ENCODE data around the gene GMEB2.
"Not testable (repeated sequence)": the region's sequence is repeated elsewhere in the genome, so short reads cannot be mapped to it uniquely, and the experiment has no call there.

Gene GMEB2

GRCh38 chr20:63568170-63568981 lies 58.5 kb downstream of the GMEB2 start:
- DNase-seq, result peak; percentile 65

DNA sequence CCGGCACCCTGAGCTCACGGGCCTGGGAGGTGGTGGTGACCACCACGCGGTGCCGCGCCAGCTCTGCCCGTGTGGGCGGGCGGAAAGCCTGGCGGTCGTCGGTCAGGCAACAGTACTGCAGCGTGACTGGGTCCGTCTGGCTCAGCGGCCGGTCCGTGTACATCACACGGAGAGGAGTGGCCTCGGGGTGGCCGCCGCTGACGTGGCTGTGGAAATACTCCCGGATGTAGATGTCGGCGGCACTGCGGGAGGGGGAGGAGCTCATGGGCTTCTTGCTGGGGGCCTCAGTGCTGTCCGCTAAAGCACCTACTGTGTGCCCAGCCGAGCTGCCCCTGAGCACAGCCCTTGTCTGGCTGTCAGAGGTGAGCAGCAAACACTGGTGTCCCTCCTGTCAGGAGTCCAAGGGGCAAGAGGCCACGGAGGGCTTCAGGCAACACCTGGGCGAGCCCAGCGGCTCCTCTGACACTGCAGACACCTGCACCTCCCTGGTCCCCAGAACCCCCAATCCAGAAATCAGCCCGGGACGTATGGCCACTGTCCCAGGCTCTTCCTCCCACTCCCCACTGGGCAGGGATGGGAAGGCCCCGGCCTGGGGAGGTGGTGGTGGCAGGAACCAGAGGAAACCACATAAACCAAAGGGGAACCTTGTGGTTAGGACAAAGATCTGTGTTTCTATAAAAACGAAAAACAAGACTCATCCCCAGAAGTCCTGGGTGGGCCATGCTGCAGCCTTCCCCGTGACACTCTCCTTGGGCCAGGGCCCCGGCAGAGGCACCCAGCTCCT lies 59.3 kb downstream of the GMEB2 start:
- DNase-seq, result peak; percentile 83

- no peak for DNase-seq
Measured at GRCh38 chr20:63567136-63567385, 59.8 kb downstream of the GMEB2 start.

DNA sequence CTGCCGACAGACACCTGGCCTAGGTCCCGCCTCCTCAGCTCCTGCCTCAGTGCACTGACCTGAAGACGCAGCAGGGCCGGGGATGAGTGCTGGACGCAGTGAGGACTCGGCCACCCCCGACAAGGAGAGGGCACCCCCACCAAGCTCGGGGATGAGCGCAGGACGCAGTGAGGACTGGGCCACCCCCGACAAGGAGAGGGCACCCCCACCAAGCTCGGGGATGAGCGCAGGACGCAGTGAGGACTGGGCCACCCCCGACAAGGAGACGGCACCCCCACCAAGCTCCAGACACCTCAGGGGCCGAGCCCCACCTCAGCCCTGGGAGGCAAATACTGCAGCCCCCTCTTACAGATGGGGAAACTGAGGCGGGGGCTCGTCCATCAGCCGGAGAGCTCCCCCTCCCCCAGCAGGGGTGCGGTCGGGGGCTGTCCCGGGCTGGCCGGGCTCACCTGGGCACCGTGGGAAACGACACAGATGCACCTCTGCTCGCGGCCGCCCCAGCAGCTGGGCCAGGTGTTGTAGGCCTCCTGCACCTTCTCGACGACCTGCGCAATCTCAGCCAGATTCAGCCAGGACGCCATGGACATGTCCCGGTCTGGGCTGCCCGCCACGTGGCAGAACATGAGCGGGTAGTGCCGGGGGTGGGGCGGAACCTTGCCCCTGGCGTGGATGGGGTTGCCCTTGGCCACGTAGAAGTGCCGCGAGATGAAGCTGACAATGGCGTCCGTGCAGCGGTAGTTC lies 60.3 kb downstream of the GMEB2 start:
- DNase-seq, result no peak

DNA sequence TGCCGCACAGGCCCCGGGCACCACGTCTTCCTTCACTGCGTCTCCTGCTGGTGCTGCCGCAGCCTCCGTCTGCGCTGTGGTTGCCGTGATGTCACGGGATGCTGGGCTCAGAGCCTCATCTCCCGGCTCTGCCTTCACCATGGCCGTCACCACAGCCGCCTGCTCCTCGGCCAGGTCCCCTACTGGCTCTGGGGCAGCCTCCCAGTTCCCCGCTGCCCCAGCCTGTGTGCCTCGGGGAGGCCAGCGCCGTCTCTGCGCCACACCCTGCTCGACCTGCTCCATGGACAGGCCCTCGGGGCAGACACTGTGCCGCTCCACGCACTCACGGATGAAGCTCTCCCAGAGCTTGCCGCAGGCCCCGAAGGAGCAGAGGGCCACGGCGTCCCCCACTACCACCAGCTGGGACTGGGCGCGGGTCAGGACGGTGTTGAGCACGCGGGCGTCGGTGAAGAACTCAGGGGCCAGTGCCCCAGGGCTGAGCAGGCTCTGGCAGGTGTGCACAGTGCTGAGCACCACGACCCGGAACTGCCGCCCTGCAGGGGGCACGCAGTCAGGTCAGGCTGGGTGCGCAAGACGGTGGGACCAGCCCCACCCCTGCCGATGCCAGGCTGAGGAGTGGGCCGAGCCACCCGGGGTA lies 61.1 kb downstream of the GMEB2 start:
- no peak for DNase-seq

DNA sequence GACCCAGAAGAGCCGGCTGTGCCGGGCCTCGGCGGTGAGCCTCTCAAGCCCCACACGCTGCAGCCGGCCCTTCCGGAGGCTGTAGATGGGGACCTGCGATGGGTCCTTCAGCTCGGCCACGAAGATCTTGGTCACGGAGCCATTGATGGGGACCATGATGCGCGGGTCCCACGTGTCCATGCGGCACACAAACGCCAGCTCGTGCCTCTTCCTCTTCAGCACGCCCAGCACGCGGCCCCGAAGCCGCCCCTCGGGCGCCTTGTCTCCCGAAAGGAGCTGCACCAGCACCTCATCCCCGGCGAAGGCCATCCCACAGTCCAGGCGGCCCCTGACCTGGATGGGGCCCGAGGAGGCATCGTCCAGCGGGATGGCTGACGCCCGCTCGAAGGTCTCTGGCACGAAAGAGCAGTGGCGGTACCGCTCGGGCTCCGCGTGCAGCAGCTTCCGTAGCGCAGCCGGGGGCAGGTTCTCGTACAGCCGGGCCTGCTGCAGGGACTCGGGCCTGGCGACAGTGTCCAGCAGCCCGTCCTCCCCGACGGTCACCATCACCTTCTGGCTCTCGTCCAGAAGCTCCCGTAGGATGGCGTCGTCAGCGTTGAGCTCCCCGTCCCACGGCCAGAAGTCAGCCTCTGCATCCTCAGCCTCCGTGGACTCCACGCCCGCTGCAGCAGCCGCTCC lies 61.7 kb downstream of the GMEB2 start:
- no peak for DNase-seq

GRCh38 chr20:63564036-63564810 lies 62.7 kb downstream of the GMEB2 start:
- no peak for DNase-seq

DNA sequence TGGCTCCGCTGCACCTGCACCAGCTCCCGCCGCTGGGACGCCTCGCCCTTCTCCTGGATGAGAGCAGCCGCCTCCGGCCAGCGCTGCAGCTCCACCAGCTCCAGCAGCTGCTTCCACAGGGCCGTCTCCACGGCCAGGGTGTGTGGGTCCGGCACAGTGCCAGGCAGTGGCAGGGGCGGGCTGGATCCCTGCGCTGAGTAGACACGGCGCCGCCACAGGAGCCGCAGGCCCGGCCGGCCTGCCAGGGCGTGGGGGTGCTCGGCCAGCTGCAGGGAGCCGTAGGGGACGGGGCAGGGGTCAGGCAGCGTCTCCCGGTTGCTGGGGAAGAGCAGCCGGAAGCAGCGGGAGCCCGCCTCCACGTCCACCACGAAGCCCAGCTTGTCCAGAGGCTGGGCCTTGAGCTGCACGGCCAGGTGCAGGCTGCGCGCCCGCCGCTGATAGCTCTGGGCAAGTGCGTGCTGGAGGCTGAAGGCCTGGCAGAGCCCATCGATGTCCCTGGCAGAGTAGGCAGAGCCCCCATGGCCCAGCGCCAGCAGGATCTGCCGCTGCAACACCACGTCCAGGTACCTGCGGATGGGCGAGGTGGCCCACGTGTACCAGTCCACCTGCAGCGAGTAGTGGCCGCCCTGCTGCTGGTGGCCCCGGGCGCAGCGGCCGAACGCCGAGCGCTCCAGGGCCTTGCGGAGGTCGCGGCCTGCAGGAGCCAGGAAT lies 63.5 kb downstream of the GMEB2 start:
- no peak for DNase-seq

DNA sequence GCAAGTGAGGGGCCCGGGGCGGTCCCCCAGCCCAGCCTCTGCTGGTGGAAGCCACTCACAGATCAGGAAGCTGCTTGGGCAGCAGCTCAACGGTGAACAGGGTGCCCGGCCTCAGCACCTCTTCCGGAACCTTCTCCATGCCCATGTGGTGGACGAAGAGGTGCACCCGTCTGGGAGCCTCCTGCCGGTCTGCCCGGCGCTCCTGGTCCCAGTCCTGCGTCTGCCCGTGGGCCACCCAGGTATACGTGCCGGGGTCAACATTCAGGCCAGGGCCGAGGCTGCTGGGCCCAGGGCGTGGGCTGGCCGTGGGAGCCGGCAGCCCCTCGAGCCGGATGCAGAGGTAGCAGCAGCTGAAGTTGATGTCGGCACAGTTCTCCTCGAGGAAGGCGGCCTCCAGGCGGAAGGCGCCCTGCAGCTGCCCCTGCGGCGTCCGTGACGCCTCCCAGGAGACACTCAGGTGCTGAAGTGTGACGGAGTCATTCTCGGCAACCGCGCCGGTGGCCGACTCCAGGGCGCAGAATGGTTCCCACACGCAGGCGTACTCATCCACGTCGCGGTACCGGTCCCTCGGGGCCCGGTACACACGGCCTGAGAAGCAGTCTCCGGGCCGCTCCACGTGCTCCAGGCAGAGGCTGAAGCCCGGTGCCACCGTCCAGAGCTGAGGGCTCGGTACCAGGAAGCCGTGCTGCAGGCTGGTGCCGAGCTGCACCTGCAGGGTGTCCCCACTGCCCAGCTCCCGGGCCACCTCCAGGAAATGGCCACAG lies 64.3 kb downstream of the GMEB2 start:
- no peak for DNase-seq

GRCh38 chr20:63561624-63562396 lies 65.1 kb downstream of the GMEB2 start:
- DNase-seq, result no peak

- DNase-seq, result no peak
Measured at GRCh38 chr20:63560856-63561609, 65.9 kb downstream of the GMEB2 start.

DNA sequence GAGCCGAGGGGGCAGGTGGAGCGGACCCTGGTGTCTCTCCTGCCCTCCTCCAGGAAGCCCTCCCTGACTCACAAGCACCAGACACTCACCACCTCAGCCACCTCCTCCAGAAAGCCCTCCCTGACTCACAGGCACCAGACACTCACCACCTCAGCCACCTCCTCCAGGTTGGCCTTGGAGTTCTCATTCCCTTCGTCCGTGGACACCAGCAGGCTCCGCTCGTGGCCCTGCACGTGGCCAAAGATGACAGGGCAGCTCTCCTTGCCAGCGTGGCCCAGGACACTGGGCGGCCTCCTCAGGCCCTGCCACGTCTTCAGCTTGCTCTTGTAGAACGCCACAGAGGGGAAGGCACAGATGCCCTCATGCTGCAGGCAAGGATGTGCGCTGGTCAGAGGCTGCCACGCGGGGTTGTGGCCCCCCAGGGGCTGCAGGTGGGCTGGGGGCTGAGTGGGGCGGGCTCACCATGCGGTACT lies 66.5 kb downstream of the GMEB2 start:
- DNase-seq, result no peak

DNA sequence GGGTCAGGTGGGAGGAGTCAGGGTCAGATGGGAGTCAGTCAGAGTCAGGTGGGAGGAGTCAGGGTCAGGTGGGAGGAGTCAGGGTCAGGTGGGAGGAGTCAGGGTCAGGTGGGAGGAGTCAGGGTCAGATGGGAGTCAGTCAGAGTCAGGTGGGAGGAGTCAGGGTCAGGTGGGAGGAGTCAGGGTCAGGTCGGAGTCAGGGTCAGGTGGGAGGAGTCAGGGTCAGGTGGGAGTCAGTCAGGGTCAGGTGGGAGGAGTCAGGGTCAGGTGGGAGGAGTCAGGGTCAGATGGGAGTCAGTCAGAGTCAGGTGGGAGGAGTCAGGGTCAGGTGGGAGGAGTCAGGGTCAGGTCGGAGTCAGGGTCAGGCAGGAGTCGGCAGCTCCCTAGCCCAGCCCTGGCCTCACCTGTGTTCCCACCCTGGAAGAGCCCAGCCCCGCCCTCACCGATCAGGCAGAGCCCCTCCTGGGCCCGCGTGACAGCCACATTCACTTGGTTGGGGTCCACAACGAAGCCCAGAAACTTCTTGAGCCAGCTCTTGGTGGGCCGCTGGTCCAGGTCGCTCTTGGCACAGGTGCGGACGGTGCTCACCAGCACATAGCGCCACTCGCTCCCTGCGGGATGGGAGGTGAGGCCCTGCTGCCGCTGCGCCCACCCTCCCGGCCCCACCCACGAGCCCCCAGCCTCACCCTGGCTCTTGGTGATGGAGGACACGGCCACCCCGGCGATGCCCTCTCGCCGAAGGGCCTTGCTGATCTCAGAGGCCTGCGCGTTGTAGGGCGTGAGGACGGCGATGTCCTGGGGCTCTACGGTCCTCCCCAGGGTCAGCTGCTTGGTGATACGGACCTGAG lies 67.2 kb downstream of the GMEB2 start:
- not testable (repeated sequence) for DNase-seq

DNA sequence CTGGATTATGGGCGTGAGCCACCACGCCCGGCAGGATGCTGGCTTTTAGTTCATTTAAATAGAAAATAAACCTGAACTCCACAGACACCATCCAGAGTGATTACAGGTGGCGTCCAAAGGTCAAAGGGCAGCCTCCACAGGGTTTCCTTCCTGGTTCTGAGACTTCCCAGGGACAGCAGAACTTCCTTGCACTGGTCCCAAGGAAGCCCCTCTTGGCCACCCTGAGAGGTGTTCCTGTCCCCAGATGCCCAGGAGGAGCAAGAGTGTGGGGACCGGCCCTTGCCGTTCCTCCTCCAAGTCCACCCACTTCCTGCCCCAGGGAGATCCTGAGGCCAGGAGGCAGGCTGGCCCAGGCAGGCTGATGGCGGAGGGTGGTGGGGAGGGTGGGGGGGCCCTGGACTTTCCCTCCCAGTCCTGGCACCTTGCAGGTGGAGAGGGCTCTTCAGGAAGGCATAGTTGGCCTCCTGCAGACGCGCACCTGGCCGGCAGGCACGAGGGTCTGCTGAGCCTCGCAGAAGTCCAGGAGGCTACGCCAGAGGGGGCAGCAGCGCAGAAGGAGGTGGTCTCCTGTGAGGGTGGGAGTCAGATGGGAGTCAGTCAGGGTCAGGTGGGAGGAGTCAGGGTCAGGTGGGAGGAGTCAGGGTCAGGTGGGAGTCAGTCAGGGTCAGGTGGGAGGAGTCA lies 68.0 kb downstream of the GMEB2 start:
- DNase-seq, result no peak

DNA sequence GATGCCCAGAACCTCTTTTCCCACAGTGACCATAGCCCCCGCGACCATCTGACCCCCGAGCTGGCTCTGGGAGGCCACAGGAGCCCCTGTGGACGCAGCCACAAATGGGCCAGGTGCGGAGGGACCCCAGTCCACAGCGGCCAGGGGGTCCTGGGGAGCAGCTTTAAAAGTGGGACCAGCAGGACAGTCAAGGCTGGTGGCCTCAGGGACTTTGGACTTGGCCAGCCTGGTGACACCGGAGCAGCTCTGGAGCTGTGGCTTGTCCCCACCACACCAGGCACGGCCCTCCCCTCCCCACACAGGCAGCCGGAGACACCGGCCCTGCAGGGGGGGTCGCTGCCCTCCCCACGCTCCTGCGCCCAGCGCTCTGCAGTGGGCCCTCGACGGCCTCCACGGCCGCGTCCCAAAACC lies 69.4 kb downstream of the GMEB2 start:
- DNase-seq, result no peak

GRCh38 chr20:63556873-63557478 lies 69.9 kb downstream of the GMEB2 start:
- DNase-seq, result no peak
